Measurements from ENCODE around the gene GCGR. TPM values are rescaled to one million over a fixed set of nuclear protein-coding genes. Genes with fewer than 3 reads are reported as not detected.

The GCGR gene
- total and polyA plus RNA-seq, 2 of the 13 experiments (the other 11 are each of a cell fraction or from before 2014, with no cell fraction given): 0.04 to 0.13 TPM

GRCh38 chr17:81831957-81832607 lies 28.1 kb downstream of the GCGR start (continued):
- TF ChIP-seq ZNF772 (CRISPR knock-in tag; IDR thresholded peaks at IDR 0.05) (no peak), ZNF792 (CRISPR knock-in tag; IDR thresholded peaks at IDR 0.05) (no peak), RXRA (CRISPR knock-in tag; IDR thresholded peaks at IDR 0.05) (no peak), POLR2G (IDR thresholded peaks at IDR 0.05; ENCODE audit: low read depth, low read length) (no peak), RFX5 (IDR thresholded peaks at IDR 0.05; ENCODE audit: low read depth, low read length) (no peak), ZNF7 (CRISPR knock-in tag; IDR thresholded peaks at IDR 0.05) (no peak), SNAPC2 (CRISPR knock-in tag; IDR thresholded peaks at IDR 0.05) (no peak), AKNA (CRISPR knock-in tag; IDR thresholded peaks at IDR 0.05; ENCODE audit: borderline replicate concordance) (no peak), ISL2 (CRISPR knock-in tag; IDR thresholded peaks at IDR 0.05) (no peak), KLF9 (CRISPR knock-in tag; IDR thresholded peaks at IDR 0.05; ENCODE audit: low read depth) (no peak), ATF5 (CRISPR knock-in tag; IDR thresholded peaks at IDR 0.05; ENCODE audit: low read depth) (no peak), ZMAT3 (CRISPR knock-in tag; conservative IDR thresholded peaks at IDR 0.05) (no peak), ZNF30 (CRISPR knock-in tag; IDR thresholded peaks at IDR 0.05) (no peak), E2F2 (CRISPR knock-in tag; IDR thresholded peaks at IDR 0.05; ENCODE audit: borderline replicate concordance) (no peak), TCF7 (IDR thresholded peaks at IDR 0.05; ENCODE audit: low read depth) (no peak), RBAK (CRISPR knock-in tag; IDR thresholded peaks at IDR 0.05) (no peak), ZNF253 (CRISPR knock-in tag; IDR thresholded peaks at IDR 0.05; ENCODE audit: borderline replicate concordance) (0 out of 2 replicates have a peak, but pooled peaks have one; percentile 61), BRF2 (CRISPR knock-in tag; IDR thresholded peaks at IDR 0.05) (no peak), RFX3 (CRISPR knock-in tag; IDR thresholded peaks at IDR 0.05) (no peak), ZNF180 (CRISPR knock-in tag; IDR thresholded peaks at IDR 0.05; ENCODE audit: borderline replicate concordance, low read depth) (no peak), ZKSCAN1 (IDR thresholded peaks at IDR 0.05; ENCODE audit: low read length) (no peak), ISX (CRISPR knock-in tag; conservative IDR thresholded peaks at IDR 0.05) (no peak), HNRNPUL1 (IDR thresholded peaks at IDR 0.05; ENCODE audit: low read depth, low read length) (no peak), RELA (CRISPR knock-in tag; IDR thresholded peaks at IDR 0.05) (no peak), STAG1 (CRISPR knock-in tag; IDR thresholded peaks at IDR 0.05) (no peak), ZNF501 (CRISPR knock-in tag; IDR thresholded peaks at IDR 0.05) (0 out of 2 replicates have a peak, but pooled peaks have one; percentile 31)

Data from HepG2 (cell line).